ENCODE results near the gene MPDU1. TPM values are rescaled to one million over a fixed set of nuclear protein-coding genes. Genes with fewer than 3 reads are reported as not detected.

The MPDU1 gene
- total RNA-seq, 1 experiment from 2014 or later = 50.9 TPM

GRCh38 chr17:7632492-7632894 lies 48.8 kb downstream of the MPDU1 start:
- Histone ChIP-seq H2AFZ (ENCODE audit: low read depth, low read length, poor library complexity, severe bottlenecking) (no peak overlapping the region), H3K27ac (ENCODE audit: low read depth, low read length) (no peak overlapping the region)
- peak; percentile 54 for DNase-seq (ENCODE audit: low read depth, low spot score)

More at GRCh38 chr17:7632492-7632894, 48.8 kb downstream of the MPDU1 start:
- Histone ChIP-seq H4K20me1 (ENCODE audit: insufficient read depth) (no peaks in the 10 kb centered on the region), H3K36me3 (ENCODE audit: control insufficient read depth in 1 of 2, insufficient read depth in 2 of 2, low read length in 2 of 2) (no peaks in the 10 kb centered on the region), H3K4me1 (ENCODE audit: control insufficient read depth in 1 of 2, insufficient read depth in 2 of 2, low read length in 2 of 2) (peaks cover 4 to 10% of the 10 kb centered on the region in 2 experiments; a peak in 3 of 4 replicates), H3K4me2 (ENCODE audit: low read length) (no peak overlapping the region), H3K9me2 (ENCODE audit: insufficient read depth) (no peaks in the 10 kb centered on the region), H3K9ac (ENCODE audit: low read length) (no peak overlapping the region), H3K4me3 (replicated peaks in 1 of 2; ENCODE audit: low read depth in 1 of 2, low read length in 2 of 2) (no peak overlapping the region), H3K27me3 (ENCODE audit: insufficient read depth, low read length) (no peaks in the 10 kb centered on the region), H3K9me3 (ENCODE audit: control insufficient read depth in 1 of 2, insufficient read depth in 1 of 2, low read depth in 1 of 2, low read length in 2 of 2) (no peaks in the 10 kb centered on the region), H3K79me2 (ENCODE audit: insufficient read depth, low read length) (no peaks in the 10 kb centered on the region)
- peak; percentile 74 for ATAC-seq
- CTCF ChIA-PET = interaction anchor here (0.6 to 5.4 kb wide), 15 partner anchors 9 to 409 kb away, joined by 3 to 54 read pairs (median 4); partner anchors contain the start of genes FXR2, MPDU1, TP53 and WRAP53
- no TSS peak for BruUV-seq (replicated peaks)
- RAD21 ChIA-PET (ENCODE audit: low non-redundant PET in 1 of 2, low total read pairs in 2 of 2, uncharacterized antibody in 2 of 2, unreplicated experiment in 2 of 2) = interaction anchor here (0.8 to 1.0 kb wide), 3 partner anchors 45 to 55 kb away, joined by 3 to 5 read pairs (median 3); partner anchors contain the start of gene TP53 (in 2 of the 2)
- TF ChIP-seq POLR2A (IDR thresholded peaks at IDR 0.05; ENCODE audit: borderline replicate concordance, extremely low read depth, insufficient read depth, insufficient read length) (no peak), RAD21 (IDR thresholded peaks at IDR 0.05; ENCODE audit: low read depth) (peak; percentile 69), MAX (IDR thresholded peaks at IDR 0.05) (no peak), CTCF (IDR thresholded peaks at IDR 0.05 in 2 of 3, conservative IDR thresholded peaks at IDR 0.05 in 1 of 3; ENCODE audit: borderline replicate concordance in 1 of 3, insufficient read depth in 1 of 3, low read depth in 2 of 3, low read length in 2 of 3) (peak; percentile 58 to 67 (median 60); a peak in 5 of 6 replicates), ZFX (IDR thresholded peaks at IDR 0.05) (peak; percentile 66)
- intact Hi-C loops (cut with micrococcal nuclease) = loop anchor here (1.0 to 5.0 kb wide), 2 partner anchors 55 to 425 kb away; partner anchors contain the start of gene TP53
- POLR2A ChIA-PET = interaction anchor here (1.0 to 3.7 kb wide), 3 partner anchors 11 to 55 kb away, joined by 5 to 31 read pairs (median 6); partner anchors contain the start of genes MPDU1, TP53 and WRAP53

All from HCT116 (cell line).